ENCODE measurements around the gene CMIP. TPM values are rescaled to one million over a fixed set of nuclear protein-coding genes. Genes with fewer than 3 reads are reported as not detected.

Gene CMIP
- total and polyA plus RNA-seq, 10 of the 15 experiments (the other 5 are each of a cell fraction or from before 2014, with no cell fraction given), result 1.2 to 43.2 (median 4.4) TPM

GRCh38 chr16:81642107-81642436, 197.5 kb downstream of the CMIP start:
- Histone ChIP-seq H3K79me2 (ENCODE audit: control insufficient read depth, insufficient read depth, low read length) (no peaks in the 10 kb centered on the region), H3K27ac (ENCODE audit: control insufficient read depth, insufficient read depth) (no peak overlapping the region), H3K9ac (ENCODE audit: control insufficient read depth, insufficient read depth, low read length) (no peak overlapping the region), H3K27me3 (replicated peaks in 1 of 2; ENCODE audit: control insufficient read depth in 2 of 2, insufficient read depth in 2 of 2, low read length in 1 of 2) (no peaks in the 10 kb centered on the region), H3K9me3 (replicated peaks; ENCODE audit: control insufficient read depth, insufficient read depth, low read length) (no peaks in the 10 kb centered on the region), H3K4me3 (no peak overlapping the region), H3K4me1 (ENCODE audit: control insufficient read depth, insufficient read depth, low read length) (no peaks in the 10 kb centered on the region), H3K4me2 (ENCODE audit: control insufficient read depth, insufficient read depth) (no peak overlapping the region), H2AFZ (ENCODE audit: control insufficient read depth, low read depth, low read length) (no peak overlapping the region), H3K36me3 (ENCODE audit: control insufficient read depth in 2 of 2, insufficient read depth in 2 of 2, low read length in 1 of 2) (peaks cover 0 to 2% of the 10 kb centered on the region in 2 experiments; a peak in 3 of 4 replicates), H4K20me1 (ENCODE audit: control insufficient read depth, insufficient read depth) (peaks cover 3% of the 10 kb centered on the region; the same call in 1 of the 2 replicates)
- TF ChIP-seq WRNIP1 (IDR thresholded peaks at IDR 0.05; ENCODE audit: borderline replicate concordance, low read depth, low read length), result no peak
- no peak for TF ChIP-seq POLR2A (IDR thresholded peaks at IDR 0.05; ENCODE audit: low read depth, low read length)
- no peak for TF ChIP-seq RCOR1 (conservative IDR thresholded peaks at IDR 0.05; ENCODE audit: low read depth, low read length)
- CTCF ChIA-PET, result no interaction called here
- ATAC-seq (no peak), DNase-seq (ENCODE audit: low read depth, low spot score) (no peak), FAIRE-seq (no peak)
- in situ Hi-C loops (cut with MboI), result no loop called here
- RAD21 ChIA-PET (ENCODE audit: unreplicated experiment), result no interaction called here
- BruUV-seq (replicated peaks), result no TSS peak
- intact Hi-C loops (cut with micrococcal nuclease; ENCODE audit: unreplicated experiment), result no loop called here
- WGBS (ENCODE audit: insufficient coverage, insufficient replicate concordance, low lambda C conversion rate, missing lambda C conversion rate), result 100% methylated on average over 4 of the region's 4 CpGs
- POLR2A ChIA-PET, result no interaction called here
- SMC1A ChIA-PET (ENCODE audit: uncharacterized antibody, unreplicated experiment), result interaction anchor here (0.6 kb wide), 1 partner anchor 157 kb away, joined by 3 read pairs; no protein-coding TSS in a partner anchor

GRCh38 chr16:81642943-81643342, 198.3 kb downstream of the CMIP start:
- DNase-seq (ENCODE audit: low read depth, low spot score) (no peak), FAIRE-seq (peak; percentile 72), ATAC-seq (no peak)
- BruUV-seq (replicated peaks), result no TSS peak
- ChIA-PET RAD21 (ENCODE audit: unreplicated experiment) (no interaction called here), SMC1A (ENCODE audit: uncharacterized antibody, unreplicated experiment) (interaction anchor here (0.6 kb wide), 1 partner anchor 175 kb away, joined by 4 read pairs; no protein-coding TSS in a partner anchor), CTCF (no interaction called here), POLR2A (no interaction called here)
- H3K9ac ChIP-seq (ENCODE audit: control insufficient read depth, insufficient read depth, low read length), result no peak overlapping the region
- H2AFZ ChIP-seq (ENCODE audit: control insufficient read depth, low read depth, low read length), result no peak overlapping the region
- no peak overlapping the region for H3K4me2 ChIP-seq (ENCODE audit: control insufficient read depth, insufficient read depth)
- no peak overlapping the region for H3K27ac ChIP-seq (ENCODE audit: control insufficient read depth, insufficient read depth)
- 59% methylated on average over 5 of the region's 5 CpGs for WGBS (ENCODE audit: insufficient coverage, insufficient replicate concordance, low lambda C conversion rate, missing lambda C conversion rate)
- H3K9me3 ChIP-seq (replicated peaks; ENCODE audit: control insufficient read depth, insufficient read depth, low read length), result no peaks in the 10 kb centered on the region
- in situ Hi-C loops (cut with MboI), result no loop called here
- TF ChIP-seq SUPT20H (IDR thresholded peaks at IDR 0.05; ENCODE audit: borderline replicate concordance, control insufficient read depth, low read depth, low read length) (no peak), FOXM1 (IDR thresholded peaks at IDR 0.05; ENCODE audit: low read depth, low read length) (no peak), PRDM15 (CRISPR knock-in tag; IDR thresholded peaks at IDR 0.05) (no peak), USF1 (IDR thresholded peaks at IDR 0.05; ENCODE audit: borderline replicate concordance, extremely low read length, insufficient read depth, low read depth, low read length) (no peak), EP300 (IDR thresholded peaks at IDR 0.05; ENCODE audit: borderline replicate concordance in 1 of 2, control insufficient read depth in 1 of 2, low read depth in 2 of 2, low read length in 2 of 2) (no peak)
- no peaks in the 10 kb centered on the region for H3K4me1 ChIP-seq (ENCODE audit: control insufficient read depth, insufficient read depth, low read length)
- peaks cover 0 to 2% of the 10 kb centered on the region in 2 experiments; a peak in 3 of 4 replicates for H3K36me3 ChIP-seq (ENCODE audit: control insufficient read depth in 2 of 2, insufficient read depth in 2 of 2, low read length in 1 of 2)
- H4K20me1 ChIP-seq (ENCODE audit: control insufficient read depth, insufficient read depth), result peaks cover 3% of the 10 kb centered on the region; the same call in 1 of the 2 replicates
- H3K27me3 ChIP-seq (replicated peaks in 1 of 2; ENCODE audit: control insufficient read depth in 2 of 2, insufficient read depth in 2 of 2, low read length in 1 of 2), result no peaks in the 10 kb centered on the region
- H3K4me3 ChIP-seq, result no peak overlapping the region
- H3K79me2 ChIP-seq (ENCODE audit: control insufficient read depth, insufficient read depth, low read length), result no peaks in the 10 kb centered on the region
- intact Hi-C loops (cut with micrococcal nuclease; ENCODE audit: unreplicated experiment), result no loop called here

All from GM12878 (cell line).